Keratinocyte (primary cell): Measurements from ENCODE around the gene PRG2. TPM values are rescaled to one million over a fixed set of nuclear protein-coding genes. Genes with fewer than 3 reads are reported as not detected.

Experiments used
- DNase-seq: peaks from one replicate; pipeline ENCODE4 v3.0.0-alpha.2; 2011; ENCODE audit warnings: low read depth, missing footprints, low spot score
- FAIRE-seq: peaks from 2 replicates; lab custom pipeline; 2011; peaks lifted over from hg19 to GRCh38; lab: Jason Lieb, UNC
- H2AFZ ChIP-seq: 2 replicates; pipeline ENCODE4 v1.6.0; 2012; ENCODE audit warnings: low read length, control low read depth, inconsistent platforms; ENCODE audit not compliant: control insufficient read depth
- H3K27ac ChIP-seq: 2 replicates; pipeline ENCODE4 v1.5.1; 2011; ENCODE audit warnings: low read length; ENCODE audit not compliant: control insufficient read depth, insufficient read depth
- H3K27me3 ChIP-seq: 3 replicates; pipeline ENCODE4 v1.6.0; 2011; ENCODE audit warnings: low read length; ENCODE audit not compliant: control insufficient read depth, insufficient read depth; ENCODE audit errors: extremely low read depth
- H3K36me3 ChIP-seq, 2 experiments: 2 replicates in 1 of 2; 3 replicates in 1 of 2; pipeline ENCODE4 v1.5.1; 2011; ENCODE audit warnings: low read length in 2 of 2, mild to moderate bottlenecking in 1 of 2; ENCODE audit not compliant: control insufficient read depth in 2 of 2, insufficient read depth in 2 of 2; ENCODE audit errors: extremely low read depth in 1 of 2
- H3K4me1 ChIP-seq: 3 replicates; pipeline ENCODE4 v1.5.1; 2011; ENCODE audit warnings: low read length; ENCODE audit not compliant: control insufficient read depth, insufficient read depth; ENCODE audit errors: extremely low read depth
- H3K4me2 ChIP-seq: 3 replicates; pipeline ENCODE4 v1.6.0; 2011; ENCODE audit warnings: low read depth, low read length; ENCODE audit not compliant: control insufficient read depth, insufficient read depth; ENCODE audit errors: extremely low read depth
- H3K4me3 ChIP-seq, 3 experiments: fragments of 200-600 bp in 1 of 3; sonication (generic) in 1 of 3; 2 replicates in 2 of 3; 3 replicates in 1 of 3; pipeline ENCODE4 v1.5.1; 2011 to 2016; ENCODE audit warnings: low read length in 3 of 3, mild to moderate bottlenecking in 3 of 3, control low read depth in 2 of 3, inconsistent platforms in 1 of 3, low read depth in 1 of 3, mixed read lengths in 1 of 3, mixed run types in 1 of 3, moderate library complexity in 1 of 3; ENCODE audit not compliant: control insufficient read depth in 2 of 3, insufficient read depth in 2 of 3; ENCODE audit errors: extremely low read depth in 1 of 3
- H3K79me2 ChIP-seq: 2 replicates; pipeline ENCODE4 v1.6.0; 2012; ENCODE audit warnings: low read length; ENCODE audit not compliant: control insufficient read depth, insufficient read depth
- H3K9ac ChIP-seq: 3 replicates; pipeline ENCODE4 v1.6.0; 2011; ENCODE audit warnings: low read length; ENCODE audit not compliant: control insufficient read depth, insufficient read depth; ENCODE audit errors: extremely low read depth
- H3K9me1 ChIP-seq: 3 replicates; pipeline ENCODE4 v1.6.0; 2011; ENCODE audit warnings: low read length; ENCODE audit not compliant: control insufficient read depth, insufficient read depth; ENCODE audit errors: extremely low read depth
- H3K9me3 ChIP-seq: 2 replicates; pipeline ENCODE4 v1.5.1; 2012; ENCODE audit warnings: low read depth, low read length; ENCODE audit not compliant: control insufficient read depth
- H4K20me1 ChIP-seq: 3 replicates; pipeline ENCODE4 v1.6.0; 2011; ENCODE audit warnings: low read length; ENCODE audit not compliant: control insufficient read depth, insufficient read depth; ENCODE audit errors: extremely low read depth
- CTCF ChIP-seq, 3 experiments: IDR thresholded peaks in 1 of 3; conservative IDR thresholded peaks in 1 of 3; optimal IDR thresholded peaks in 1 of 3; 2 replicates in 2 of 3; 3 replicates in 1 of 3; pipeline versions ENCODE3 to v1.5.1; 2011; ENCODE audit warnings: low read length in 3 of 3, mild to moderate bottlenecking in 3 of 3, moderate library complexity in 2 of 3, control low read depth in 1 of 3, inconsistent platforms in 1 of 3; ENCODE audit not compliant: insufficient read depth in 2 of 3; ENCODE audit errors: extremely low read depth in 1 of 3
- EZH2 ChIP-seq: IDR thresholded peaks from one replicate; pipeline ENCODE4 v1.6.1; 2012; ENCODE audit warnings: inconsistent platforms, mild to moderate bottlenecking, low read length, moderate library complexity
- dilution Hi-C: fragments of 300-500 bp; cut with MboI; formaldehyde crosslinking; loops from one replicate; pipeline ENCODE4 v1.7.0; 2020; ENCODE audit warnings: low sequenced_read_pairs; ENCODE audit not compliant: extremely low pct_ligation_motif_present
- polyA plus RNA-seq, 5 experiments: library from polyadenylated mRNA; depleted of rRNA in 3 of 5; stranded (reverse) in 3 of 5; stranded (forward) in 1 of 5; unstranded in 1 of 5; fragments of >200 nt; gene quantifications; 1 replicate in 1 of 5; 2 replicates in 3 of 5; 3 replicates in 1 of 5; pipeline versions ENCODE4 v1.2.1 to v1.2.3, GENCODE V29; 2011 to 2012; ENCODE audit warnings: missing spikeins in 2 of 5, low read depth in 1 of 5, low replicate concordance in 1 of 5

The PRG2 gene
- polyA plus RNA-seq, 1 donor (not counting 4 experiments of a cell fraction or from before 2014, with no cell fraction given): 0.09 TPM

- DNase-seq: no peak
- H3K4me3 ChIP-seq: no peak overlapping the region
- H3K9me3 ChIP-seq: no peaks in the 10 kb centered on the region
- H3K27ac ChIP-seq: no peak overlapping the region
- H3K27me3 ChIP-seq: no peaks in the 10 kb centered on the region
- no peaks in the 10 kb centered on the region for H3K9me1 ChIP-seq
- H3K79me2 ChIP-seq: no peaks in the 10 kb centered on the region
- no peak overlapping the region for H2AFZ ChIP-seq
- H3K4me2 ChIP-seq: no peak overlapping the region
- TF ChIP-seq CTCF (optimal IDR thresholded peaks at IDR 0.05 in 1 of 3, IDR thresholded peaks at IDR 0.05 in 1 of 3, conservative IDR thresholded peaks at IDR 0.05 in 1 of 3; ENCODE audit: extremely low read depth in 1 of 3, insufficient read depth in 2 of 3, low read length in 3 of 3): no peak
- no peak for TF ChIP-seq EZH2
- H3K4me1 ChIP-seq: peaks cover 24% of the 10 kb centered on the region
- no peak for FAIRE-seq
- dilution Hi-C loops: no loop called here
- H4K20me1 ChIP-seq: no peaks in the 10 kb centered on the region
- H3K36me3 ChIP-seq: no peaks in the 10 kb centered on the region
- H3K9ac ChIP-seq: no peak overlapping the region
Measured at GRCh38 chr11:57396744-57397143, 6.3 kb upstream of the PRG2 start.

DNA sequence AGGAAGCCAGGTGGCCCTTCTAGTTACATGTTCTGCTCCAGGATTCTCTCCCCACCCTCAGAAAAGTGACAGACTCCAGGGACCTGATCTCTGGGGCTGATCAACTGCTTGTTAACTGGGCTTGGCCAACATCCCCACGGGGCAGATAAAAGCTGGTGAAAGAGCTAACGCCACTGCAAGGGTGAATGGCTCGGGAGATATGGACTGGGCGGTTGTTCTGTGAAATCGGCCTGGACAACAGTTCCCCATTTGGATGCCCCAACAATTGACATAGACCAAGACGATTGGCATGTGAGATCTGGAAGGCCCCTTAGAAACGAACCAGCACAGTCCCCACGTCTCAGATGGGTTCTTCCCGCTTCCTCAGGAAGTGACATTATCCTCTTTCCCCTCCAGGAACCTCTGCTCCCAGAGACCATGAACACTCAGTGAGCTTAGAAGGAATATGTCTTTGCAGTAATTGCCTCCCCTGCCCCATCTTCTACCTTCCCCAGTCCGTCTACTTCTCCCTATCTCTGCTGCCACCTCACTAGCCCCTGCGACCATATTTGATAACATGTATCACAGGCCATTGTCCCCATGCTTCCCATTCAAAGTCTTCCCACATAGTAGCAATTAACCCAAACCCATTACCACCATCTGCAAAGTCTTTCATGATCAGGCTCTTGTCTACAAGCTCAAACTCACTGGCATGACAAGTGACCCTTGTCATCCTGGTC lies 5.6 kb upstream of the PRG2 start:
- Histone ChIP-seq H3K36me3 (no peaks in the 10 kb centered on the region), H3K4me1 (peaks cover 24% of the 10 kb centered on the region), H4K20me1 (no peaks in the 10 kb centered on the region), H3K4me3 (no peak overlapping the region), H3K79me2 (no peaks in the 10 kb centered on the region), H3K27ac (no peak overlapping the region), H3K9me3 (no peaks in the 10 kb centered on the region), H3K9ac (no peak overlapping the region), H3K27me3 (no peaks in the 10 kb centered on the region), H3K4me2 (no peak overlapping the region), H3K9me1 (no peaks in the 10 kb centered on the region), H2AFZ (no peak overlapping the region)
- FAIRE-seq (no peak), DNase-seq (no peak)
- dilution Hi-C loops: no loop called here
- TF ChIP-seq CTCF (optimal IDR thresholded peaks at IDR 0.05 in 1 of 3, IDR thresholded peaks at IDR 0.05 in 1 of 3, conservative IDR thresholded peaks at IDR 0.05 in 1 of 3; ENCODE audit: extremely low read depth in 1 of 3, insufficient read depth in 2 of 3, low read length in 3 of 3) (no peak), EZH2 (no peak)
